GM23248 (cell line): ENCODE measurements around the gene C12orf56.

Source experiments
- EZH2 ChIP-seq: fragments of 200-600 bp; sonication (generic); IDR thresholded peaks from 2 replicates; pipeline ENCODE4 v1.6.1; 2018; ENCODE audit warnings: antibody characterized with exemption, mild to moderate bottlenecking; ENCODE audit not compliant: insufficient read depth, poor library complexity, severe bottlenecking
- EZH2phosphoT487 ChIP-seq: fragments of 200-600 bp; sonication (generic); IDR thresholded peaks from 2 replicates; pipeline ENCODE4 v1.6.1; 2018; ENCODE audit warnings: antibody characterized with exemption, moderate library complexity, mild to moderate bottlenecking, low read depth; ENCODE audit not compliant: insufficient read depth

DNA sequence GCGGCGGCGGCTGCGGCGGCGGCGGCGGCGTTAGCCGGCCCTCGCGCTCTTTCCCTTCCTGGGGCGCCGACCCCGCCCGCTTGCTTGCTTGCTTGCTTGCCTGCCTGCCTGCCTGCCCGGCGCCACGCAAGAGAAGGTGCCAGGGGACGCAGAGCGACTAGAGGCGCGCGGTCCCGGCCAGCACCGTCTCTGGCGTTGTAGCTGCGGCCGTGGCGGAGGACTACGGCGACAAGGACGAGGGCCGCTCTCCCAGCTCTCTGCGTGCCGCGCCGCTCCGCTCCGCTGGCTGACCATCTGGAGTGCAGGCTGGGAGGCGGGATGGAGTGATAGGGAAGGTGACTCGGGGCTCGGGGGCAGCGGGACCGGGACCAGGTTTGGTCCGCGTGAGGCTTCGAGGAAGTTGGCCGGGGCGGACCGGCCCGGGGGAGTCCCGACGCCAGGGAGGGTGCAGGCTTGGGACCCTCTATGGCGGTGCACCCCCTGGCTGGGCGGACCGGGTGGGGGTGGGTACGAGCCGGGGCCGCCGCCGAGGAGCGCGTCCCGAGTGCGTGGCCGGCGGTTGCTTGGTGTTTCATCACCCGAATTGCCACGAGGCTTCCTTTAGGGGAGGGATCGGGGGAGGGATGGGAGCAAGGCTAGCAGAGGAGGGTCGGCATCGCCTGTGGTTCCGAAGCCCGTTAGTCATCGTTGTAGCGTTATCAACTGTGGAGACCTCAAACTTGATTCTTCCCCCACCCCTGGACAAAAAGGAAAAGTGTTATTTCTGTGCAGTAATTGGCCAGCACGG lies 14.1 kb upstream of the C12orf56 start:
- TF ChIP-seq EZH2phosphoT487, result no peak
- TF ChIP-seq EZH2, result no peak
